Stimulated activated CD8-positive, alpha-beta memory T cell treated with anti-CD3 and anti-CD28 coated beads, Interleukin-15, amount 100 ng/mL, for 24 hours (primary cell): ENCODE measurements around the gene MGAT4A.

Experiments used
- DNase-seq: peaks from one replicate; pipeline ENCODE4 v3.0.0-alpha.2; 2020; ENCODE audit warnings: low read depth

Gene MGAT4A

DNA sequence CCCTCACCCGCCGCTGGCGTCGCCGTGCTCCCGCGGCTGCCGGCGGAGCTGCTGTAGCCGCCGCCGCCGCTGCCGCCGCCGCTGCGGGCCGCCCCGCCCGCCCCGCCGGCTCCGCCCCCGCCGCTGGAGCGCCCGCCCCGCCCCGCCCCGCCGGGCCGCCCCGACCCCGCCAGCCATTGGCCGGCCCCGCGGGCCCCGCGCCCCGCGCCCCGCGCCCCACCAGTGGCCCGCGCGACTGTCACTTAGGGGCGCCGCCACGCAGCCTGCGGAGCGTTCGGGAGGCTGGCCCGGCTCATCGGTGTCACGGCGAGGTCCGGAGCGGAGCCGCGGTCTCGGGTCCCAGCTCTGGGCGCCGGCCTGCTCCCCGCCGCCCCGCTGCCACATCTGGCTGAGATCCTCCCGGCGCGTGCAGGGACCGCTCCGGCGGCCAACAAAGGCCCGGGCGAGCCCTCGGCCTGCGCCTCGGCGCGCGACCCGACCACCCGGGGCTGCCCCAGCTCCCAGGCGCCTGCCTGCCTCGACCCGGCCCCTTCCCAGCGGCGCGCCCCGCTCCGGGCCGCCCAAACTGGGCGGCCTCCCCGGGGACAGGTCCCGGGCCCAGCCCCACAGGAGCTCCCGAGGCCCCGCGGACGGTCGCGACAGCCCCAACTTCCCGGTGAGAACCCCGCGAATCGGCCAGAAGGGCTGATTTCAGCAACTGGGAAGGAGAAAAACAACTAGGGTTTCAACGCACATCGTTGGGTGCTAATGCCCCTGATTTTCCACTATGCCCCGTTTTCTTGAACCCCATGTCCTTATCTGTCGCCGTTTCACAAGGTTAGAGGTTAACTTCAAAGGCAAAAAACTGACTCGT, at the start of gene MGAT4A:
MGAT4A (minus strand) TSS at position 92 of the 853 bp plus-strand sequence. CDS start 4,800 bp downstream, outside the sequence.
- peak; percentile 68 for DNase-seq

DNA sequence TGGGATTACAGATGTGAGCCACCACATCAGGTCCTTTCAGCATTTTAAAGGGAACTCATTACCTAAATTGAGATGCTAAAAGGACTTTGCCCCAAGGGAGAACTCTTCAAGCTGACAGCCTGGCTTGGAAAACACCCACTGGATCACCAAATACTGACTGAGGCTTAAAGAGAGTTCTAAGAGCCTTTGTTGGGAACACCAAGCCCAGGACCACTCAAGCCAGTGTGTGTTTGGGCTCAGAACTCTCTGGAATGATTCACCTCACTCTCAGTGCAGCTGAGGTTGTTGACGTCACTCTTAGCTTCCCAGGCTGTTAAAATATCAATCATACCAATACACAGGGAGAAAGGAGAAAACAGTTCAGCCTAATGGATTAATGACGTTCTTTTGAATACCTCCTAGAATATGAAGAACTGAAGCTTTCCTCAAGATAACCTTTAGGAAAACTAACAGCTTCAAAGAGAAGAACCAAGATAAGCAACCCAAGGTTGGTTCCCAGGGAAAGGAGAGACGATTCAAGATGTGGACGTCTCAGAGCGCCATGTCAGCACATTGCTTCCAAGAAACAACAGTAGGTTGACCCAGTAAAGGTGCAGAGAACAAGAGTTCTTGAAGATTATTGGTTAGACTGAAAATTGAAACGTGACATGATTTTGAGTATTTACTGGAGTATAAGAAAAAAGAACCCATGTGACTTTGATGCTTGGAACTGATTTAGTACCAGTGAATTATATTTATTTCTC, 48.0 kb upstream of the MGAT4A start:
- DNase-seq = no peak

DNA sequence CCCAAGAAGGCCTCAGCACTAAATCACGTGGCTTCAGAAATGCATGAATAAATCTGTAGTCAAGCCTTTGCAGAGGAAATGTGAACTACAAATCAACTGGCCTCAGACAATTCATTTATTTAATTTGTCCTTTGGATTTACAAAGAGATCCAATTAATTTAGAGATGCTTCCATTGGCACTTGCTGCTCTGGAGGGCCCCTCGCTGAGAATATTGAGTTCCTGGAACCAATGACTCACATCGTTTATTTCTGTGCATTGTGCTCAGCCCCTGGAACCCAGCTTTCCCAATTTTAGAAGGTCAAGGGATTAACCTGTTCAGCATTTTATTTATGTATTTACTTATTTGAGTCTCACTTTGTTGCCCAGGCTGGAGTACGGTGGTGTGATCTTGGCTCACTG, 47.2 kb upstream of the MGAT4A start:
- no peak for DNase-seq

DNA sequence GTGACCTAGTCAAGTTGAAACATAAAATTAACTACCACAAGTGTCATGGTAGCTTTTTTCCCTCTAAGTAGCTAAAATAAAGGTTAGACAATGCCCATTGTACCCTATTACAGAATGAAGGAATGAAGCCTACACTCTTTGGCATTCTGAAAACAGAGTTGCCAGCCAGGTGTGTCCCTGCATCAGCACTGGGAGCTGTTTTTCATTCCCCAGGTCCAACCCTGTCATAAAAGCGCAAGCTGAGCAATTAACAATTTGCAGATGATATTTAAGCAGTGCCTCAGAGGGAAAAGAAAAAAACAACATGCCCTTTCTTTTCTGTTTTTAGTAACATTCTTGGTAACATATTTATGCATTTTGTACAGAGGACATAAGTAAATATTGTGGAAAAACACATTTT, 46.8 kb upstream of the MGAT4A start:
- no peak for DNase-seq

DNA sequence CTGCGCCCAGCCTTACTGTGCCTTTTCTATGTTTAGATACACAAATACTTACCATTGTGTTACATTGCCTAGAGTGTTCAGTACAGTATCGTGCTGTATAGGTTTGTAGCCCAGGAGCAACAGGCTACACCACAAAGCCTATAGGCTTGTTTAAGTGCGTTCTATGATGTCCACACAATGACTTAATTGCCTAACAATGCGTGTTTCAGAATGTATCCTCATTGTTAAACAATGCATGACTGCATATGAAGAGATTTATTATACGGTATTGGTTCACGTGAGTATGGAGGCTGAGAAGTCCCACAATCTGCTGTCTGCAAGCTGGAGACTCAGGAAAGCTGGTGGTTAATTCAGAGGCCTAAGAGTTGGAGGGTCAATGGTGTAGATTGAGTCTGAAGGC, 46.1 kb upstream of the MGAT4A start:
- no peak for DNase-seq

DNA sequence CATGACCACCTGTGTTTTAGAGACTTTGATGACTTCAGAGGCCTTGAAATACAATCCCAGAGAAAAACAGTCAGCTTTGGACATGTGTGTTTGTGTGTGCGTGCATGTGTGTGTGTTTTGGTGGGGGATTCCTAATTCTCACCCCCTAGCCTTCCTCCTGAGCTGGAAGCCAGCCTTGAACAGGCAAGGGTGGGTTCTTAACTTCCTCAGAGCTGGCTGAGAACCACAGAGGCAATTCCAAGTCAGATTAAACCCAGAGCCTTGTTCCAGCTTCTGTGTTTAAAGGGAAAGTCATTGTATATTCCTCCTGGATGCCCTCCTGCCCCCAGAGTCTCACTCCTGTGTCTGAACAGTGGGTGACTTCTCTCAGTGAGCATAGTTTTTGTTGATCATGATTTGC, 45.2 kb upstream of the MGAT4A start:
- no peak for DNase-seq

DNA sequence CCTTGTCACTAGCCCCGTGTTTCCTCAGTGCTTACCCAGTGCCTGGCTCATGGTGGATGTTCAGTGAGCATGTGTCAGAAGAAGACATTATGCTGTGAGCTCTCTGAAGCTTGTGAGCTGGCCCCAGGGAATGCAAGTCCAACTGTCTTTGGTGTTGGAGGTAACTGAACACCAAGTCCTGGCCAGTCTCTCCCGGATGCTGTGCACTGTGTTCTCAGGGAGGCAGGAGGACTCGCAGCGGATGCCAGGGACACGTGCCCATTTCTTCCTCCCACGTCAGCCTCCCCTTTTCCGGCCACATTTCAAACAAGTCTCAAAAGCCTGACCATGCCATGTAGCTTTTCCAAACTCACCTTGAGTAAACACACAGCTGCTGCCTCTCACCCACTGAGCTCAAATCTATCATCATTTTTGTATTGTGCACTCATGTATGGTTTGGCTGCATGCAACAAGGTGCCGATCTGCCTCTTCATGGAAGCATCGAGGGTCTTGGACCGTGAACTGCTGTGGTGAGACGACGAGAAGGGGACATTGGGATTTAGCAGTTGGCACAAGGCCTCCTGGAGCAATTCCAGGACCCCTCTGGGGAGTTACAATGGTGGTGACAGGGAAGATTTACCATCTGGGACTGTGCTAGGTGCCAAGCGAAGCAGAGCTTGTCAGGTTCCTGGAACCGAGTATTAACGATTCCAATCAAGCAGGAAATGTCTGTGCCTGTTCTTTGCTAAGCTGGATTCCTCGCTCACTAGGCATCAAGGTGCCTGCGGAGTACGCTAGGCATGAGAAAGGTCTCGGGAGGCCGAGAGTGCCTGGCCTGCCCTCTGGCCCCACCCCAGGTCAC, 44.4 kb upstream of the MGAT4A start:
- no peak for DNase-seq

DNA sequence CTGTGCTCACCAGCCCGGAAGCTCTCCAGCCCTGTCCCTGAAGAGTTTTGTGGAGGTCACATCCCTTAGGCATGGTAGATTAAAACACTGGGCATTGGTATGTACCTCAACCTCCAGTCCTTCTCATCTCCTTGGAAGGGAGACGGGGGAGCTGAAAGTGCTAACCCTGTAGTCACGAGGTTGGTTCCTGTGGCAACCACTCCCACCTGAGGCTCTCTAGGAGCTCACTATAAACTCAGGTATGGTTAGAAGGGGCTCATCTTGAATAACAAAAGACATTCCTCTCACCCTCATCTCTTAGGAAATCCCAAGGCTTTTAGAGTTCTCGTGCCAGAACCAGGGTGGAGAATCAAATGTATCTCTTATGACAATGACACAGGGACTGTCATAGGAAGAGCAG, 43.0 kb upstream of the MGAT4A start:
- no peak for DNase-seq

DNA sequence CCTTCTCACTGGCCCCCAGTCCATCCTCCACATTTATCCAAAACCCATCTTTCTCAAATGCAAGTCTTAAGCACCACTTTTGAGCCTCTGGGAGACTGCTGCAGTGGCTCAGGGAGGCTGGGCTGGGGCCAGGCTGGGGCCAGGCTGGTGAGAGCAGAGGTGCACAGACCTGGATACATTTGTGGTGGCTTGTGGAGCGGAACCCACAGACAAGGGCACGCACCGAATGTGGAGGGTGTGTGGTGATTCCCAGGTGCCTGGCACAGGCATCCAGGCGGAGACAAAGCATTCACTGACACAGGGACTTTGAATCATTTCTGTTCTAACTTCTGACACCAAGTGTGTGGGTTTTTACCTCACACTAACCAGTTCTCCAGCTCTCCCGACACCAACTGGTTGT, 42.2 kb upstream of the MGAT4A start:
- no peak for DNase-seq

DNA sequence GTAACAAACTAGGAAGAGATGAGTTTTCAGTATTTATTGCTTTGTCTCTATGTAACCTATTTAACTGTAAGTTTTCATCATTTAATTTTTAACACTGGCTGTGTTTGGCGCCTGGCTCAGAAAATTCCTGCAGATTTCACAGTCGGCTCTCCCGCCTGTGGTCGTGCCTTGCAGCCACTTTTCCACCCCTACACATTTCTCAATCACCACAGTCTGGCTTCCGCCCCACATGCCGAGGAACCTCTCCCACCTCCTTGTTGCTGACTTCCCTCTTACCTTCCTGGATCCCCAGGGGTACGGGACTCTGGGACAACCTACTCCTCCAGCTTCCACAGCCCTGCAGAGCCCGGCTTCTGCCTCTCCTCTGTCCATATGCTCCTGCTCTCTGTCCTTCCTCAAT, 41.6 kb upstream of the MGAT4A start:
- no peak for DNase-seq

DNA sequence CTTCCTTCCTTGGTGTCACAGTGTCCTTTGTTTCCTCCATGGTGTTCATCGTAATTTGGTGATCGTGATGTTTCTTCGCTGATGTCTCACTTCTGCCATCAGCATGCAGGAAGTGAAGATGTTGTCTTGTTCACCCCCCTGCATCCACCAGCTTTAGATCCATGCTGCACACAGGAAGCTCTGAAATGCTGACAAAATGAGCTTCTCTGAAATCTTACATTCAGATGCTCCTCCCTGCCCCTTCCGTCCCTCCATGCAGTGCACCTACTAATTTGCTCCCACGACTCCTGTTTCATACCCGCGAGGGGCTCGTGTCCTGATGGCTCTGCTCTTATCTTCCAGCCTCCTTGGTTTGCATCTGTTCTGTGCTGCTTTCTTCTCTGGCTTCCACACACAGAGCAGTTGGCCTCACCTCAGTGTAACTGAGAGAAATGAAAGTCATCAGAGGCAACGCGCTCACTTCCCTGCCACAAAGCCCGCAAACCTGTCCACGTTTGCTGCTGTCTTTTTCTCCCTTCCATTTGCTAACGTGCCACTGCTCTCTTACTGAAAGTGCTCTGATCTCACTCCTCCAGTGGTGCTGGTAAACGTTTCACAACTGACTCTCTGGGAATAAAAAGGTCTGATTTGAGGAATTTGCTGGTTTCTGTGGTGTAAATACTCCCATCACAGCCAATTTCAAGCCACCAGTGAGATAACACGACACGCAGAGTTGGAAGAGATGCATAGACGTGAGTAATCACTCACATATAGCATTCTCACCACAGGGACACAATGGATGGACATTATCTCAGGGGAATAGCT, 41.0 kb upstream of the MGAT4A start:
- no peak for DNase-seq

DNA sequence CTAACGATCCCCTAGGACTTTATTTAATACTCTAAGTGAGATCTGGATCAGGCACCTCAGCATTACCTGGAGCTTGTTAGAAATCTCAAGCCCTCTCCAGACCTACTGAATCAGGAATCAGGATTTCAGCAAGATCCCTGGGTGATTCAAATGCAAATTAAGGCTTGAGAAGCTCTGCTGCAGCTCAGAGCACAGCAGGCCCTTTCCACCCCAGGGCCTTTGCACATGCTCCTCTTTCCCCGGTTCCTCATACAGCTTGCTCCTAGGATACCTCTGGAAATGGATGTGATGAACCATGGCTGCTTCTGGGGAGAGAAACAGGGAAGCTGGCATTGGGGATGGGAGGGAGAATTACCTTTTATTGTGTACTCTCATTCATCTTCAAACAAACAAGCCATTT, 40.3 kb upstream of the MGAT4A start:
- no peak for DNase-seq

DNA sequence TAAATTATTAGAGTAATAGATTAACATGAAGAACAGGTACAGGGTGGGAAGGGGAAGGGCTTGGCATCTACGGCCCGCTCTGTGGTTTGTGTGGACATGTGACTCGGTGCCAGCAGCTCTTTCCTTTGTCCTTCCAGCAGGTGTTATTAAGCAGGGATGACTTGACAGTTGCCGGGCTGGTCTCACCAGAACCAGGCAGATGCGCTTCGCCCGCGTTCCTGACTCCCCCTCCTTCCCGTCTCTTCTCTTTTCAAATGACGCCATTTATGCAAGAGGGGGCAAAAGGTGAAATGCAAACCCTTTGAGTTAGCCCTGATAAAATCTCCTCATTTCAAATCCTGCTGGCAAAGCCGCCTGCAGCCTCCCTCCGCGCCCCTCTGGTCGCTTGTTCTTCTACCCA, 38.9 kb upstream of the MGAT4A start:
- DNase-seq = no peak

DNA sequence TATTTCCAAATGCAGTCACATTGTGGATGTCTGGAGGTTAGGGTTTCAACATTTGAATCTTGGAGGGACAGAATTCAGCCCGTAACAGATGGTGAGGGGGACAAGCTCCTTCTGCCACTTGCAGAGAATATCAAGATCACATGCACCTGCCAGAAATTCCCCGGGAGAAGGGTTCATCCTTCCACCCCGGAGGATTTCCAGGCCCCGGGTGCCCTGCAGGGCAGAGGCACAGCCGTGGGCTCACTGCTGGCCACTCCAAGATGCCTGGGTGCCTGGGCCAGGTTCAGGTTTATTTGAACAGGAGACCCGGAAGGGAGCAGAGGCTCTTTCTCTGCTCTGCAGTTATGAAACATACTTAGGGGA, 38.2 kb upstream of the MGAT4A start:
- DNase-seq = no peak

DNA sequence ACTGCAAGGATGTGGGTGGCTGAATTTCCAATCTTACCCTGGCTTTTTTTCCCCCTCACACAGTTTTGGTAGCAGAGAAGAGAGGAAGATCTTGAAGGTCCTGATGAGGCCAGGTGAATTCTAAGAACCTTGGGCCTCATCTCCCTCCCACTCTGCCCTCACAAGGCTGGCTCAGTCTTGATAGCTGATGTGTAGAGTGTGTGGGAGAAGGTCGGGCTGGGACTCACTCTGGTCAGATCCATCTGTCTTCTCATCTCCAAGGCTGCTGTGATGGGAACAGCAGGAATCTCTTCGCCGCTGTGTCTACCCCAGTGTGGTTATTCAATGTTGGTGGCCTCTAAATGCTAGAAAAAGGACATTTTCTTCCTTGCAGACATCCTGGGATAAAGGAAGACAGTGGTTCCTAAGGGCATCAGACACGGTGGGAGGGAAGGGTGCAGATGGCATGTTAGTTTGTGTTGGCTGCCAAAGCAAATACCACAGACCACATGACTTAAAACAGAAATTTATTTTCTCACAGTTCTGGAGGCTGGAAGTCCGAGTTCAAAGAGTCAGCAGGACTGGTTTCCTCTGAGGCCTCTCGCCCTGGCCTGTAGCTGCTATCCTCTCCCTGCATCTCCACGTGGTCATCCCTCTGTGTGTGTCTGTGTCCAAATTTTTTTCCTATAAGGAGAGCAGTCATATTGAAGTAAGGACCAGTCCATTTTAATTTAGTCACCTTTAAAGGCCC, 37.6 kb upstream of the MGAT4A start:
- no peak for DNase-seq

DNA sequence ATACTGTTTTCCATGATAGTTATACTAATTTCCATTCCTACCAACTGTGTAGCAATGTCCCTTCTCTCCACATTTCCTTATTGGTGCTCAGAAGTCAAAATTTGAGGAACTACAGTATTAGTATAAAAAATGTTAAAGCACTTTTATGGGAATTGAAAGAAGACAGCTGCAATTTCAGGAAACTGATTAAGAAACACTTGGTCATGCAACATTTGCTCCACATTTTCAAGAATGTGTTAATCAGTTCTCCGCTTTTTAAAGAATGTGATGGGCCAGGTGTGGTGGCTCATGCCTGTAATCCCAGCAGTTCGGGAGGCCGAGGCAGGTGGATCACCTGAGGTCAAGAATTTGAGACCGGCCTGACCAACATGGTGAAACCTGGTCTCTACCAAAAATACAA, 33.6 kb upstream of the MGAT4A start:
- DNase-seq = no peak

DNA sequence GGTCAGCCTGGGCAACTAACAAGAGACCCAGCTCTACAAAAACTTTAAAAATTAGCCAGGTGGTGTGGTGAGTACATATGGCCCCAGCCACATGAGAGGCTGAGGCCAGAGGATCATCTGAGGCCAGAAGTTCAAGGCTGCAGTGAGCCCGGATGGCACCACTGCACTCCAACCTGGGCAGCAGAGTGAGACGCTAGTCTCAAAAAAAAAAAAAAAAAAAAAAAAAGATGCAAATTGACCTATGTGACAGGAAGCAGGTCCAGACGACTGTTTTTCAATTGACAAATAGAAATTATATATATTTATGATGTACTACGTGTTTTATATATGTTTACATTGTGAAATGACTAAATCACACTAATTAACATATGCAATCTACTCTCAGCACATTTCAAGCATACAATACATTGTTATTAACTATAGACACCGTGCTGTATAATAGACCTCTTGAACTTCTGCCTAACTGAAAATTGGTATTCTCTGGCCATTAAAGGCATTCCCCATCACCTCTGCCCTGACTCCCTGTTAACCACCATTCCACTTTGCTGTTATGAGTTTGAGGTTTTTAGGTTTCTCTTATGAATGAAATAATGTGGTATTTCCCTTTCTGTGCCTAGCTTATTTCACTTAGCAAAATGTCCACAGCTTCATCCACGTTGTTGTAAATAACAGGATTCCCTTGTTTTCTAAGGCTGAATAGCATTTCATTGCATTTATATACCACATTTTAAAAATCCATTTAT, 32.4 kb upstream of the MGAT4A start:
- no peak for DNase-seq

DNA sequence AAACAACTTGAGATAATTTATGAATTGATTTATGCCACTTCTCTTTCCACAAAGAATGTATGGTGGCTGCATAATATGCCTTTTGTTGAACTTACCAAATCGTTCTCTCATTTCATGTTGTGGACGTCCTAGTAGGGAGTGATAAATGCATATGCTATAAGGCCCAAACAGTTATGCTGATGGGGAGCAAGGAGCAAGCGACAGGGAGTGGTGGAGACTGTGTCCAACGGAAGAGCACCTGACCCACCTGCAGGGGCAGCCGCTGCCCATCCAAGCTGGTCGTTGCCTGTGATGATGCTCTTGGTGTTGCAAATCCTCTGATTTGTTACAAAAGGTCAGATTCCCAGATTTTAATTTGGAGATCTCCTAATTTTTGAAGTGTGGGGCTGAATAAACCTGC, 31.0 kb upstream of the MGAT4A start:
- no peak for DNase-seq

DNA sequence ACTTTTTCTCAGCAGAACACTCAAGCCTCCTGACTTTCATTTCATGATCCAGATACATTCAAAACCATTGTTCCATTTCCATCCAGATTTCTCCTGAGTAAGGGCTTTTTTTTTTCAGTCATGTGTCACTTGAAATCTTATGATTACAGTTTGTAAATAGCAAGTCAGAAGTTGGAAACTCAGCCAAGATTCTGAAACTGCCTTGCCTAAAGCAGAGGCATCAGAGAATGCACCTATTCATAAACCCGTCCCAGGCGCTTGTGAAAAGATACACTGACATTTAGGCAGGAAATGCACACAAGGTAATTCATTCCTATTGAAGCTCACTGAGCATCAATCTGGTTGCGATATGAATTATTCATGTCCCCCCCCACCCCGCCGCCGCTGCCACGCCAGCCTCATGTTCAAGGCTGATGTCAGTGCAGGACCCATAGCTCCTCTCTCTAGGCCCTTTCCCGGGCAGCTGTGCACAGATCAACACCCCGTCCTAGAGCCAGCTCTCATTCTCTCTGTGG, 30.4 kb upstream of the MGAT4A start:
- peak; percentile 35 for DNase-seq
